H1 (cell line): ENCODE data around the gene PRDM15. TPM values are rescaled to one million over a fixed set of nuclear protein-coding genes. Genes with fewer than 3 reads are reported as not detected.

Experiments
- POU5F1 ChIP-seq: IDR thresholded peaks from 2 replicates; pipeline ENCODE4 v1.6.1; 2011; ENCODE audit warnings: low read depth, mild to moderate bottlenecking, low read length, moderate library complexity
- SIN3A ChIP-seq, 2 experiments: IDR thresholded peaks in 1 of 2; conservative IDR thresholded peaks in 1 of 2; 2 replicates each; pipeline ENCODE4 v1.6.1; 2011 to 2012; ENCODE audit warnings: low read length in 2 of 2, improper control_type of control experiment in 1 of 2, low read depth in 1 of 2, mild to moderate bottlenecking in 1 of 2
- SRF ChIP-seq: IDR thresholded peaks from 2 replicates; pipeline ENCODE4 v1.6.1; 2011; ENCODE audit warnings: mild to moderate bottlenecking, low read depth, low read length, moderate library complexity
- TCF12 ChIP-seq: IDR thresholded peaks from 2 replicates; pipeline ENCODE4 v1.6.1; 2011; ENCODE audit warnings: low read depth, mild to moderate bottlenecking, low read length
- polyA plus RNA-seq, 7 experiments: library from polyadenylated mRNA; depleted of rRNA in 3 of 7; stranded (reverse) in 5 of 7; unstranded in 2 of 7; fragments of >200 nt in 5 of 7; fragments of 200-250 nt in 2 of 7; gene quantifications; 1 replicate in 5 of 7; 2 replicates in 1 of 7; 4 replicates in 1 of 7; pipeline versions ENCODE4 v1.2.1 to v1.2.3, GENCODE V29; 2011 to 2013; ENCODE audit warnings: missing spikeins in 2 of 7, mixed read lengths in 2 of 7
- total RNA-seq: library from RNA; stranded (reverse); fragmentation: NEBNext Ultra II Directional; extraction: Animal tissue kit (Norgen Biotek cat#: 25700); gene quantifications from 2 replicates; pipeline ENCODE4 v1.2.1, GENCODE V29; 2021
- TF ChIP-seq, protein P1 (sequence below): IDR thresholded peaks from 2 replicates; pipeline ENCODE4 v1.6.1; 2011; ENCODE audit warnings: low read depth, mild to moderate bottlenecking, low read length; ENCODE audit not compliant: insufficient read depth

PRDM15 gene
- total and polyA plus RNA-seq, 2 of the 8 experiments (the other 6 are each of a cell fraction or from before 2014, with no cell fraction given): 9.7 to 10.5 TPM

GRCh38 chr21:41817877-41818855 is 61.0 kb downstream of the PRDM15 start (continued):
- TF ChIP-seq SRF (no peak), SIN3A (conservative IDR thresholded peaks at IDR 0.05 in 1 of 2, IDR thresholded peaks at IDR 0.05 in 1 of 2; ENCODE audit: low read depth in 1 of 2, low read length in 2 of 2) (no peak), TCF12 (no peak), POU5F1 (no peak)
- TF ChIP-seq, protein P1, sequence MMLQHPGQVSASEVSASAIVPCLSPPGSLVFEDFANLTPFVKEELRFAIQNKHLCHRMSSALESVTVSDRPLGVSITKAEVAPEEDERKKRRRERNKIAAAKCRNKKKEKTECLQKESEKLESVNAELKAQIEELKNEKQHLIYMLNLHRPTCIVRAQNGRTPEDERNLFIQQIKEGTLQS: no peak
- TF ChIP-seq, all 59 proteins: peak for 0
